ENCODE measurements around the gene AIFM2. TPM values are rescaled to one million over a fixed set of nuclear protein-coding genes. Genes with fewer than 3 reads are reported as not detected.
A peak's percentile ranks its signal among the peaks of the same experiment; 100 is the strongest.

AIFM2 gene
- total and polyA plus RNA-seq, 2 of the 13 experiments (the other 11 are each of a cell fraction or from before 2014, with no cell fraction given) = 20.3 to 29.5 TPM

DNA sequence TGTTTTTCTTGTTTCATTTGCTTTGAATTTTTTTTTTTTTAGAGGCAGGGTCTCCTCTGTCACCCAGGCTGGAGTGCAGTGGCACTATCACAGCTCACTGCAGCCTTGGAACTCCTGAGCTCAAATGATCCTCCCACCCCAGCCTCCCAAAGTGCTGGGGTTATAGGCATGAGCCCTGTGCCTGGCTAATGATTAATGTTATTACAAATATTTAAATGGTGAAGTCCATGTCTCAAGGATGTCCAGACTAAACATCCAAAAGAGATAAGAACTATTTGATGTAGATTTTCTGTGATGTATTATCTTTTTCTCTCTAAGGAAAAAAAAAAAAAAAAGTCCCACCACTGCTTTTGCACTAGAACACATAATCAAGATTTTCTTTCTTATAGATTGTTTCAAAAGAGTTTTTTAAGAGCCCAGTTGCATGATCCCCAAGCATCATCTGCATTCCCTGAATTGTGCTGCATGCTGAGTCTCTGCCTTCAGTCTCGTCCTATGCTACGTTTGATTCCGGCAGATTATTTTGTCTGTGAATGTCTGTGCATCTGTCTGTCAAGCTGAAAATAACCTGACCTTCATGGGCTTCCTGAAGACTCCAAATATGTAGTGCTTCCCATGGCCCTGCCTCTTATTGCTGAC is 46.5 kb downstream of the AIFM2 start (continued):
- TF ChIP-seq ASH2L (IDR thresholded peaks at IDR 0.05; ENCODE audit: insufficient read length, low read depth, low read length) = no peak
- TF ChIP-seq ETV5 (CRISPR knock-in tag; IDR thresholded peaks at IDR 0.05; ENCODE audit: borderline replicate concordance) = no peak; the same call in 1 of the 2 replicates
- TF ChIP-seq, protein P1, sequence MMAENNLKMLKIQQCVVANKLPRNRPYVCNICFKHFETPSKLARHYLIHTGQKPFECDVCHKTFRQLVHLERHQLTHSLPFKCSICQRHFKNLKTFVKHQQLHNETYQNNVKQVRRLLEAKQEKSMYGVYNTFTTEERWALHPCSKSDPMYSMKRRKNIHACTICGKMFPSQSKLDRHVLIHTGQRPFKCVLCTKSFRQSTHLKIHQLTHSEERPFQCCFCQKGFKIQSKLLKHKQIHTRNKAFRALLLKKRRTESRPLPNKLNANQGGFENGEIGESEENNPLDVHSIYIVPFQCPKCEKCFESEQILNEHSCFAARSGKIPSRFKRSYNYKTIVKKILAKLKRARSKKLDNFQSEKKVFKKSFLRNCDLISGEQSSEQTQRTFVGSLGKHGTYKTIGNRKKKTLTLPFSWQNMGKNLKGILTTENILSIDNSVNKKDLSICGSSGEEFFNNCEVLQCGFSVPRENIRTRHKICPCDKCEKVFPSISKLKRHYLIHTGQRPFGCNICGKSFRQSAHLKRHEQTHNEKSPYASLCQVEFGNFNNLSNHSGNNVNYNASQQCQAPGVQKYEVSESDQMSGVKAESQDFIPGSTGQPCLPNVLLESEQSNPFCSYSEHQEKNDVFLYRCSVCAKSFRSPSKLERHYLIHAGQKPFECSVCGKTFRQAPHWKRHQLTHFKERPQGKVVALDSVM (CRISPR knock-in tag; IDR thresholded peaks at IDR 0.05) = peak; percentile 99
- TF ChIP-seq NFRKB (IDR thresholded peaks at IDR 0.05) = no peak
- TF ChIP-seq FOSL2 (CRISPR knock-in tag; IDR thresholded peaks at IDR 0.05) = peak; percentile 45
- peak; percentile 91 for TF ChIP-seq NCOA2 (CRISPR knock-in tag; IDR thresholded peaks at IDR 0.05)
- TF ChIP-seq, protein P2, sequence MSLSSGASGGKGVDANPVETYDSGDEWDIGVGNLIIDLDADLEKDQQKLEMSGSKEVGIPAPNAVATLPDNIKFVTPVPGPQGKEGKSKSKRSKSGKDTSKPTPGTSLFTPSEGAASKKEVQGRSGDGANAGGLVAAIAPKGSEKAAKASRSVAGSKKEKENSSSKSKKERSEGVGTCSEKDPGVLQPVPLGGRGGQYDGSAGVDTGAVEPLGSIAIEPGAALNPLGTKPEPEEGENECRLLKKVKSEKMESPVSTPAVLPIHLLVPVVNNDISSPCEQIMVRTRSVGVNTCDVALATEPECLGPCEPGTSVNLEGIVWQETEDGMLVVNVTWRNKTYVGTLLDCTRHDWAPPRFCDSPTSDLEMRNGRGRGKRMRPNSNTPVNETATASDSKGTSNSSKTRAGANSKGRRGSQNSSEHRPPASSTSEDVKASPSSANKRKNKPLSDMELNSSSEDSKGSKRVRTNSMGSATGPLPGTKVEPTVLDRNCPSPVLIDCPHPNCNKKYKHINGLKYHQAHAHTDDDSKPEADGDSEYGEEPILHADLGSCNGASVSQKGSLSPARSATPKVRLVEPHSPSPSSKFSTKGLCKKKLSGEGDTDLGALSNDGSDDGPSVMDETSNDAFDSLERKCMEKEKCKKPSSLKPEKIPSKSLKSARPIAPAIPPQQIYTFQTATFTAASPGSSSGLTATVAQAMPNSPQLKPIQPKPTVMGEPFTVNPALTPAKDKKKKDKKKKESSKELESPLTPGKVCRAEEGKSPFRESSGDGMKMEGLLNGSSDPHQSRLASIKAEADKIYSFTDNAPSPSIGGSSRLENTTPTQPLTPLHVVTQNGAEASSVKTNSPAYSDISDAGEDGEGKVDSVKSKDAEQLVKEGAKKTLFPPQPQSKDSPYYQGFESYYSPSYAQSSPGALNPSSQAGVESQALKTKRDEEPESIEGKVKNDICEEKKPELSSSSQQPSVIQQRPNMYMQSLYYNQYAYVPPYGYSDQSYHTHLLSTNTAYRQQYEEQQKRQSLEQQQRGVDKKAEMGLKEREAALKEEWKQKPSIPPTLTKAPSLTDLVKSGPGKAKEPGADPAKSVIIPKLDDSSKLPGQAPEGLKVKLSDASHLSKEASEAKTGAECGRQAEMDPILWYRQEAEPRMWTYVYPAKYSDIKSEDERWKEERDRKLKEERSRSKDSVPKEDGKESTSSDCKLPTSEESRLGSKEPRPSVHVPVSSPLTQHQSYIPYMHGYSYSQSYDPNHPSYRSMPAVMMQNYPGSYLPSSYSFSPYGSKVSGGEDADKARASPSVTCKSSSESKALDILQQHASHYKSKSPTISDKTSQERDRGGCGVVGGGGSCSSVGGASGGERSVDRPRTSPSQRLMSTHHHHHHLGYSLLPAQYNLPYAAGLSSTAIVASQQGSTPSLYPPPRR (CRISPR knock-in tag; IDR thresholded peaks at IDR 0.05; ENCODE audit: borderline replicate concordance) = peak; percentile 83; the same call in 1 of the 2 replicates
- no peak for TF ChIP-seq HNRNPH1 (optimal IDR thresholded peaks at IDR 0.05; ENCODE audit: low read depth, low read length)
- TF ChIP-seq RBM22 (optimal IDR thresholded peaks at IDR 0.05; ENCODE audit: low read length) = no peak
- TF ChIP-seq, protein P3, sequence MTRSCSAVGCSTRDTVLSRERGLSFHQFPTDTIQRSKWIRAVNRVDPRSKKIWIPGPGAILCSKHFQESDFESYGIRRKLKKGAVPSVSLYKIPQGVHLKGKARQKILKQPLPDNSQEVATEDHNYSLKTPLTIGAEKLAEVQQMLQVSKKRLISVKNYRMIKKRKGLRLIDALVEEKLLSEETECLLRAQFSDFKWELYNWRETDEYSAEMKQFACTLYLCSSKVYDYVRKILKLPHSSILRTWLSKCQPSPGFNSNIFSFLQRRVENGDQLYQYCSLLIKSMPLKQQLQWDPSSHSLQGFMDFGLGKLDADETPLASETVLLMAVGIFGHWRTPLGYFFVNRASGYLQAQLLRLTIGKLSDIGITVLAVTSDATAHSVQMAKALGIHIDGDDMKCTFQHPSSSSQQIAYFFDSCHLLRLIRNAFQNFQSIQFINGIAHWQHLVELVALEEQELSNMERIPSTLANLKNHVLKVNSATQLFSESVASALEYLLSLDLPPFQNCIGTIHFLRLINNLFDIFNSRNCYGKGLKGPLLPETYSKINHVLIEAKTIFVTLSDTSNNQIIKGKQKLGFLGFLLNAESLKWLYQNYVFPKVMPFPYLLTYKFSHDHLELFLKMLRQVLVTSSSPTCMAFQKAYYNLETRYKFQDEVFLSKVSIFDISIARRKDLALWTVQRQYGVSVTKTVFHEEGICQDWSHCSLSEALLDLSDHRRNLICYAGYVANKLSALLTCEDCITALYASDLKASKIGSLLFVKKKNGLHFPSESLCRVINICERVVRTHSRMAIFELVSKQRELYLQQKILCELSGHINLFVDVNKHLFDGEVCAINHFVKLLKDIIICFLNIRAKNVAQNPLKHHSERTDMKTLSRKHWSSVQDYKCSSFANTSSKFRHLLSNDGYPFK (CRISPR knock-in tag; IDR thresholded peaks at IDR 0.05; ENCODE audit: borderline replicate concordance) = no peak
- TF ChIP-seq KAT8 (CRISPR knock-in tag; IDR thresholded peaks at IDR 0.05) = peak; percentile 44; the same call in 1 of the 2 replicates
- no peak for TF ChIP-seq GPN1 (CRISPR knock-in tag; IDR thresholded peaks at IDR 0.05; ENCODE audit: borderline replicate concordance)
- no peak for TF ChIP-seq ZFY (CRISPR knock-in tag; IDR thresholded peaks at IDR 0.05)
- 0 out of 2 replicates have a peak, but pooled peaks have one; percentile 26 for TF ChIP-seq NCOA1 (CRISPR knock-in tag; IDR thresholded peaks at IDR 0.05)
- no peak for TF ChIP-seq TAF1 (CRISPR knock-in tag; IDR thresholded peaks at IDR 0.05)
- TF ChIP-seq RFX3 (CRISPR knock-in tag; IDR thresholded peaks at IDR 0.05) = no peak
- peak; percentile 67 for TF ChIP-seq ZBTB7B (CRISPR knock-in tag; IDR thresholded peaks at IDR 0.05)
- no peak for TF ChIP-seq EEA1 (CRISPR knock-in tag; IDR thresholded peaks at IDR 0.05; ENCODE audit: borderline replicate concordance)
- TF ChIP-seq, protein P4, sequence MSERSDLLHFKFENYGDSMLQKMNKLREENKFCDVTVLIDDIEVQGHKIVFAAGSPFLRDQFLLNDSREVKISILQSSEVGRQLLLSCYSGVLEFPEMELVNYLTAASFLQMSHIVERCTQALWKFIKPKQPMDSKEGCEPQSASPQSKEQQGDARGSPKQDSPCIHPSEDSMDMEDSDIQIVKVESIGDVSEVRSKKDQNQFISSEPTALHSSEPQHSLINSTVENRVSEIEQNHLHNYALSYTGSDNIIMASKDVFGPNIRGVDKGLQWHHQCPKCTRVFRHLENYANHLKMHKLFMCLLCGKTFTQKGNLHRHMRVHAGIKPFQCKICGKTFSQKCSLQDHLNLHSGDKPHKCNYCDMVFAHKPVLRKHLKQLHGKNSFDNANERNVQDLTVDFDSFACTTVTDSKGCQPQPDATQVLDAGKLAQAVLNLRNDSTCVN (CRISPR knock-in tag; IDR thresholded peaks at IDR 0.05; ENCODE audit: borderline replicate concordance) = no peak
- peak; percentile 88 for TF ChIP-seq RXRB (CRISPR knock-in tag; IDR thresholded peaks at IDR 0.05; ENCODE audit: borderline replicate concordance)

All from HepG2 (cell line).